Prostate gland (tissue), 2 donors: ENCODE measurements around the gene USP24.

Source experiments
- CTCF ChIP-seq, 4 experiments: fragments of 200-600 bp in 2 of 4; fragments of 450-650 bp in 2 of 4; sonication (generic) in 2 of 4; IDR thresholded peaks; 1 replicate in 3 of 4; 2 replicates in 1 of 4; pipeline ENCODE4 v1.5.1; 2016 to 2019; ENCODE audit warnings: antibody characterized with exemption in 4 of 4, mild to moderate bottlenecking in 2 of 4, moderate library complexity in 2 of 4
- POLR2A ChIP-seq: fragments of 450-650 bp; IDR thresholded peaks from one replicate; pipeline ENCODE4 v1.6.1; 2016; ENCODE audit warnings: antibody characterized with exemption, mild to moderate bottlenecking
- POLR2AphosphoS5 ChIP-seq: sonication (generic); formaldehyde crosslinking; IDR thresholded peaks from one replicate; pipeline ENCODE4 v1.6.1; 2017; ENCODE audit warnings: antibody characterized with exemption

DNA sequence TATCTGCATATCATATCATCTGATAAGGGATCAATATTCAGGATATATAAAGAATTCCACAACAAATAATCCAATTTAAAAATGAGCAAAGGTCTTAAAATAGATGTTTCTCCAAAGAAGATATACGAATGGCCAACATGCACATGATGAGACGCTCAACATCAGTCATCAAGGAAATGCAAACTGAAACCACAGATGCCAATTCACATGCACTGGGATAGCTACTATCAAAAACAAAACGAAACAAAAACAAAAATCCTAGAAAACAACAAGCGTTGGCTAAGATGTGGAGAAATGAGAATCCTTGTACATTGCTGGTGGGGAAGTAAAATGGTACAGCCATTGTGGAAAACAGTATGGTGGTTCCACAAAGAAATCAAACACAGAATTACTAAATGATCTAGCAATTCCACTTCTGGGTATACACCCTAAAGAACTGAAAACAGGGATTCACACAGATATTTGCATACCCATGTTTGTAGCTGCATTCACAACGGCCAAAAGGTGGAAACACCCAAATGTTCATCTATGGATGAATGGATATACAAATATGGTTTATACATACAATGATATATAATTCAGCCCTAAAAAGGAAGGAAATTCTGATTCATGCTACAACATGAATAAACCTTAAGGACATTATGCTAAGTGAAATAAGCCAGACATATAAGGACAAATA lies 96.4 kb downstream of the USP24 start:
- TF ChIP-seq CTCF (IDR thresholded peaks at IDR 0.05), result no peak
- no peak for TF ChIP-seq POLR2A
- TF ChIP-seq POLR2AphosphoS5, result no peak
